ENCODE measurements around the gene OTOP2.
"Not testable (repeated sequence)": the region's sequence is repeated elsewhere in the genome, so short reads cannot be mapped to it uniquely, and the experiment has no call there.

DNA sequence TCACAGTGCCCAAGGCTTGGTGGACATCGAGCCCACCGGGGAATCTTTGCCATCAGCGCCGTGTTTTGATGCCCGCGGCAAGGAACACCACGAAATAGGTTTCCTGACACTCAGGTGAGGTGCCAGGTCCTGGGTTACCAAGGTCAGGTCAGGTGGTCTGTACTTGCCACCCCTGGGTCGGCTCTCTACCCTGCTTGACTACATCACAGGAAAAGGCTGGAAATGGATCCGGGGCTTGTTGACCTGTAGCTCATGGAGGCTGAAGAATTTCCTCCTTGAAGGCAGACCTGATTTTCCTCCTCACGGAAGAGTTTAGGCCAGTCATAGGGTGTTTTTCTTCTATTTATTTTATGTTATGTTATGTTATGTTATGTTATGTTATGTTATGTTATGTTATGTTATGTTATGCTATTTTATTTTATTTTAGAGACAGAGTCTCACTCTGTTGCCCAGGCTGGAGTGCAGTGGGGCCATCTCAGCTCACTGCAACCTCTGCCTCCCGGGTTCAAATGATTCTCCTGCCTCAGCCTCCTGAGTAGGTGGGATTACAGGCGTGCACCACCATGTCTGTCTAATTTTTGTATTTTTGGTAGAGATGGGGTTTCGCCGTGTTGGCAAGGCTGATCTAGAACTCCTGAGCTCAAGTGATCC, 58.7 kb downstream of the OTOP2 start:
- TF ChIP-seq, protein P1, sequence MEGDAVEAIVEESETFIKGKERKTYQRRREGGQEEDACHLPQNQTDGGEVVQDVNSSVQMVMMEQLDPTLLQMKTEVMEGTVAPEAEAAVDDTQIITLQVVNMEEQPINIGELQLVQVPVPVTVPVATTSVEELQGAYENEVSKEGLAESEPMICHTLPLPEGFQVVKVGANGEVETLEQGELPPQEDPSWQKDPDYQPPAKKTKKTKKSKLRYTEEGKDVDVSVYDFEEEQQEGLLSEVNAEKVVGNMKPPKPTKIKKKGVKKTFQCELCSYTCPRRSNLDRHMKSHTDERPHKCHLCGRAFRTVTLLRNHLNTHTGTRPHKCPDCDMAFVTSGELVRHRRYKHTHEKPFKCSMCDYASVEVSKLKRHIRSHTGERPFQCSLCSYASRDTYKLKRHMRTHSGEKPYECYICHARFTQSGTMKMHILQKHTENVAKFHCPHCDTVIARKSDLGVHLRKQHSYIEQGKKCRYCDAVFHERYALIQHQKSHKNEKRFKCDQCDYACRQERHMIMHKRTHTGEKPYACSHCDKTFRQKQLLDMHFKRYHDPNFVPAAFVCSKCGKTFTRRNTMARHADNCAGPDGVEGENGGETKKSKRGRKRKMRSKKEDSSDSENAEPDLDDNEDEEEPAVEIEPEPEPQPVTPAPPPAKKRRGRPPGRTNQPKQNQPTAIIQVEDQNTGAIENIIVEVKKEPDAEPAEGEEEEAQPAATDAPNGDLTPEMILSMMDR (IDR thresholded peaks at IDR 0.05): not testable (repeated sequence)
- TF ChIP-seq EP300 (IDR thresholded peaks at IDR 0.05; ENCODE audit: low read depth): not testable (repeated sequence)

All from transverse colon (tissue), 3 donors.